Peyer's patch (tissue), 4 donors: ENCODE data around the gene TSHZ3.

ENCODE experiments used
- POLR2A ChIP-seq, 2 donors: fragments of 450-650 bp; IDR thresholded peaks; one replicate each; pipeline ENCODE4 v1.5.1; 2017; ENCODE audit warnings: antibody characterized with exemption in 2 of 2, mild to moderate bottlenecking in 2 of 2, moderate library complexity in 2 of 2
- TF ChIP-seq, protein P1 (sequence below), 6 experiments: fragments of 450-650 bp in 4 of 6; fragments of 200-600 bp in 2 of 6; sonication (generic) in 1 of 6; IDR thresholded peaks; one replicate each; pipeline ENCODE4 v1.5.1; 2017 to 2019; ENCODE audit warnings: antibody characterized with exemption in 6 of 6, mild to moderate bottlenecking in 3 of 6, moderate library complexity in 1 of 6

DNA sequence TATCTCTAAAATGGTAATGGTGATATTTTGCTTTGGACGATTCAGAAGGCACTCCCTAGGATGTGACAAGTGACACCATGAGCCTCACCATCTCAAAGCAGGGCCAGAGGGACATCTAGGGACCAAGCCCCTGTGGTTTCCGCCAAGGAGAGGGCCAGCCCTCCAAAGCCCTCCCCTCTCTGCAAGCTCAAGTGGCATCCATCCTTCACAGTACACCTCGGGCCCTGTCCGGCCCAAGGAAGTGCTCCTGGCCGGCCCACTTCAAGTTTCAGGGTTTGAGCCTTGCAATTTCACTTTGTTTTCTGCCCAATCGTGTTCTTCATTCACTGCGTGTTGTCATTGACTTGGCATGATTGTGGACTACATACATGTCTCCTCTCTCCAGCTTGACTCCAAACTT, 82.5 kb downstream of the TSHZ3 start:
- TF ChIP-seq POLR2A (IDR thresholded peaks at IDR 0.05): no peak
- TF ChIP-seq, protein P1, sequence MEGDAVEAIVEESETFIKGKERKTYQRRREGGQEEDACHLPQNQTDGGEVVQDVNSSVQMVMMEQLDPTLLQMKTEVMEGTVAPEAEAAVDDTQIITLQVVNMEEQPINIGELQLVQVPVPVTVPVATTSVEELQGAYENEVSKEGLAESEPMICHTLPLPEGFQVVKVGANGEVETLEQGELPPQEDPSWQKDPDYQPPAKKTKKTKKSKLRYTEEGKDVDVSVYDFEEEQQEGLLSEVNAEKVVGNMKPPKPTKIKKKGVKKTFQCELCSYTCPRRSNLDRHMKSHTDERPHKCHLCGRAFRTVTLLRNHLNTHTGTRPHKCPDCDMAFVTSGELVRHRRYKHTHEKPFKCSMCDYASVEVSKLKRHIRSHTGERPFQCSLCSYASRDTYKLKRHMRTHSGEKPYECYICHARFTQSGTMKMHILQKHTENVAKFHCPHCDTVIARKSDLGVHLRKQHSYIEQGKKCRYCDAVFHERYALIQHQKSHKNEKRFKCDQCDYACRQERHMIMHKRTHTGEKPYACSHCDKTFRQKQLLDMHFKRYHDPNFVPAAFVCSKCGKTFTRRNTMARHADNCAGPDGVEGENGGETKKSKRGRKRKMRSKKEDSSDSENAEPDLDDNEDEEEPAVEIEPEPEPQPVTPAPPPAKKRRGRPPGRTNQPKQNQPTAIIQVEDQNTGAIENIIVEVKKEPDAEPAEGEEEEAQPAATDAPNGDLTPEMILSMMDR (IDR thresholded peaks at IDR 0.05): no peak
